Stimulated activated CD8-positive, alpha-beta memory T cell treated with anti-CD3 and anti-CD28 coated beads, Interleukin-12 subunit alpha, Interleukin-12 subunit beta, amount 100 ng/mL, for 1 hour (primary cell): ENCODE results near the gene RNPS1.
"Not testable (repeated sequence)": the region's sequence is repeated elsewhere in the genome, so short reads cannot be mapped to it uniquely, and the experiment has no call there.

ENCODE experiments used
- DNase-seq: peaks from one replicate; pipeline ENCODE4 v3.0.0-alpha.2; 2020; ENCODE audit warnings: low read depth

RNPS1 gene

DNA sequence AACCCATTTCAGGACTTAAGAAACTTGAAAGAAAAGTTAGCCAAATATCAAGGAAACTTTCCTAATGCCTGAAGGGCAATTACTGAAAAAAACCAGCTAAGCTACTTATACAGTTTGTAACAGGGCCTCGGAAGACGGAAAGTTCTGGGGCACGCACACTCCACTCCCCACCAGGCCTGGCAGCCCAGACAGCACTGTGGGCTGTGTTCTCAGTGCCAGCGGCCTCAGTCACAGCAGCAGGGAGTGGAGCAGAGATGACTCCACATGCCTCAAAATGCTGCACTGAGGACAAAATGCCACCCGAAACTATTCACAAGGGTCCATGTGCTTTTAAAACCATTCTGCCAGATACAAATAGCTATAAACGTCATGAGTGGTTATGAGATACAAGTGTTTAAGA is 10.2 kb downstream of the RNPS1 start:
- no peak for DNase-seq

GRCh38 chr16:2256531-2257140 is 11.3 kb downstream of the RNPS1 start:
- no peak for DNase-seq

DNA sequence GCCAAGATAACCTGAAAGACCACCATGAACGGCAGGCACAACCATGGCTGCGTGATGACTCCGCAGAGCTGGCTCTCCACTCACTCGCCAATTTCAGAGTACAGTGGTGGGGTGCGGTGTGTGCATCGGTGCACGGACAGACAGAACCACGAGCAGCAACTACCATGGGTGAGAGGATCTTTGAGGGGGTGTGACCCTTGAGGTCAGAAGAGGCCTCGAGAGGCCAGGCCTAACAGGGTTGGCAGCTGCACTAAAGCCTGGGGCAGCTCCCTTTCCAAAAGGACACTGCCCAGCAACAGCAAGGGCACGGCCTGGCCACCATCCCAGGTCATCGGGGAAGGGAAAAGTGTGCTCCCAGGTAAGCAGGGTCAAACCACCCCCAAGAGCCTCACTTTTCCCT is 14.6 kb downstream of the RNPS1 start:
- no peak for DNase-seq

GRCh38 chr16:2252806-2253148 is 15.1 kb downstream of the RNPS1 start:
- no peak for DNase-seq

DNA sequence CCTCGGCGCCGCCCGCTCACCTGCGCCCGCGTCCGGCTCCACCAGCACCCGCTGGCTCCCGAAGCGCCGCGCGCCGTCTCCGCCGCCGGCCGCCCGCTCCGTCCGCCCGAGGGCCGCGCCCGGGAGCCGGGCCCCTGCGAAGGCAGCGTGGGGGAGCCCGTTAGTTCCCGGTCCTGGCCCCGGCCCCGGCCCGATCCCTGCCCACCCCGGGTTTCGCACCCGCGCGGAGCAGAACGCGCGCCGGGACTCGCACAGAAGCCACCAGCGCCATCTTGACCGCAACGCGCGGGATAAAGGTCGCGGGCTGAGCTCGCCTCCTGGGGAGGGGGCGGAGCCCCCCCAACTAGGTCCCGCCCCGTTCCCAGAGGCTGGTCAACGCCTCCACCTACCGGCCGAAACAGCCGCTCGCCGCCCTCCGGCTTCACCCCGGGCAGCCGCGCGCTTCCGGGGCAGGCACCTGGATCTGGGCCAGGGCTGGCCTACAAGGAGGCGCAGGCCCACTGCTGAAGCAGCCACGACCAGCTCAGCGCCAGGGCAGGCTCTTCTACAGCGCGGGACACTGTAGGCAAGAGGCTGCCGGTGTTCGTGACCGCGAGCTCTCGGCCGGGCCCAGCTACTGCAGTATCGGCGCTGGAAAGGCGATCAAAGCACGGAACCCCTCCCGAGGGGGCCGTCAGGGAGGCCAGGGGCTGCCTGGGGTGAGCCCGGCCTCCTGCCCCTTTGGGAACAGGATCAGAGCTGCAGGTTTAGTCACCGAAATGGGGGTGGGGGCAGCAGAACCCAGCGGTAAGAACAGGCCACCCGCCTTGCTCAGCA is 16.4 kb downstream of the RNPS1 start, which contains the start of gene ECI1:
Gene ECI1, minus strand, starts transcription at position 292 of the 816 bp plus-strand sequence. Its CDS starts 21 bp downstream, at position 271.
- DNase-seq = peak; percentile 57

DNA sequence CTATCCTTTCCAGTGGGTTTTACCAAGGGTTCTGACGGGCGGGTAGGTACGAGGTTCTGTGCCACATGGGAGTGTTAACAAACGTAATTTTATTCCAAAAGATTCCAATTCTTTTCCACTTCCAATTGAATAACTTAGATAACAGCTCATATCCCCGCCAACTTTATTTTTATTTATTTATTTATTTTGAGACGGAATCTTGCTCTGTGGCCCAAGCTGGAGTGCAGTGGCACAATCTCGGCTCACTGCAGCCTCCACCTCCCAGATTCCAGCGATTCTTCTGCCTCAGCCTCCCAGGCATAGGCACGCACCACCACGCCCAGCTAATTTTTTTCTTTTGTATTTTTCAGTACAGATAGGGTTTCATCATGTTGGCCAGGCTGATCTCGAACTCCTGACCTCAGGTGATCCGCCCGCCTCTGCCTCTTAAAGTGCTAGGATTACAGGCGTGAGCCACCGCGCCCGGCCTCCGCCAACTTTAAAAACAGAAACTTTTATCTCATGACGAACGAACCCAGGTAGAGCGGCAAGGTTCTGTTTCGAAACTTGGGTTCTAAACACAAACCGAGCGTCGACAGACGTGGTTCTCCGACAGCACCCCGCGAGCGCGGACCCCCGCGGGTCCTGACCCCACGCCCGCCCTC is 17.2 kb downstream of the RNPS1 start:
- DNase-seq = no peak

GRCh38 chr16:2246301-2246885 is 21.5 kb downstream of the RNPS1 start:
- DNase-seq = no peak

- no peak for DNase-seq
These were observed 22.8 kb downstream of the RNPS1 start for GRCh38 chr16:2244926-2245795.

DNA sequence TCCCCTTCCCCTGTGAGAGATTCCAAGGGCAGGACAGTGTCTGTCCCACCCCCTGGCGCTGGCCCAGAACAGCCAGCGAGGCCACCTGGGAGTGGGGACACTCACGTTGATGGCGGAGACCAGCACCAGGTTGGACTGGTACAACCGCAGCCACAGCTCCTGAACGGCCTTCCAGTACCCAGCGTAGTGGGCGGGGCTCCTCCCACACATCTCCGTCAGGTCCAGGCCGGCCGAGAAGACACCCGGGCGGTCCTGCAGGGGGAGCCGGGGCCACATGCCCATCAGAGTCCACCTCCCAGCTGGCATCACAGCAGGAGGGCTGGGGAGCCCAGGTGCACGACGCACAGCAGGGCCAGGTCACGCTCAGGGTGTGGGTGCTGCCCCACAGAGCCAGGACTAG is 23.6 kb downstream of the RNPS1 start:
- no peak for DNase-seq

GRCh38 chr16:2243781-2244180 is 24.1 kb downstream of the RNPS1 start:
- DNase-seq = no peak

DNA sequence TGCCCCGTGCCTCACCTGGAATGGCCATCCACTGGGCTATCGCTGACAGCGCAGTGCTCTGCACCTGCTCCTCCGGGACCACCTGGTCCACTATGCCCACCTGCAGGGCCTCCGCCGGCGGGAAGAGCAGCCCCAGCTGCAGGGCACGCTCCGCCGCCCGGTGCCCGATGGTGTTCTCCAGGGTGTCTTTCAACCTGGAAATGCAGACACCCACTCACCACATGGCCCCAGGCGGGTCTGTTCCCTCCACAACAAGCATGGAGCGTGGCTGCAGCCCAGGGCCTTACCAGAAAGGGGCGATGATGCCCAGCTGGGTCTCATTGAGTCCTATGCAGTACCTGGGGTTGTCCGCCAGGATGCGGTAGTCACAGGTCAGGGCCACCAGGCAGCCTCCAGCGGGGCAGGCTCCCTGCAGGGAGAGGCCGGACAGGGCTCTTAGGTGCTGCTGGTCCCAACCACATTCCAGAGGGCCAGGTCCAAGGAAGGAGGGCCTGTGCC is 24.8 kb downstream of the RNPS1 start:
- DNase-seq = no peak

DNA sequence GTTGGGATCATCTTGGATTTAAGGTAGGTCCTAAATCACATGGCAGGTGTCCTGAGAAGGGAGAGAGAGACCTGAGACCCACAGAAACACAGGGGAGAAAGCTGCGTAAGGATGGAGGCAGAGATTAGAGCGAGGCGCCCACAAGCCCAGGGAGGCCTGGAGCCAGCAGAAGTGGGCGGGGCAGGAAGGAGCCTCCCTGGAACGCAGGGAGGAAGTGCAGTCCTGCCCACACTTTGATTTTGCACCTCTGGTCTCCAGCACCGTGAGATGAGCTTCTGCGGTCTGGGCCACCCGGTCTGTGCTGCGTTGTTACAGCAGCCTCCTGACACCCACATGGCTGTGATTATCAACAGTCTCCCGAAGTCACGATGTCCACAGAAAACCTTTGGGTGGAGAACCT is 25.3 kb downstream of the RNPS1 start:
- DNase-seq = no peak

DNA sequence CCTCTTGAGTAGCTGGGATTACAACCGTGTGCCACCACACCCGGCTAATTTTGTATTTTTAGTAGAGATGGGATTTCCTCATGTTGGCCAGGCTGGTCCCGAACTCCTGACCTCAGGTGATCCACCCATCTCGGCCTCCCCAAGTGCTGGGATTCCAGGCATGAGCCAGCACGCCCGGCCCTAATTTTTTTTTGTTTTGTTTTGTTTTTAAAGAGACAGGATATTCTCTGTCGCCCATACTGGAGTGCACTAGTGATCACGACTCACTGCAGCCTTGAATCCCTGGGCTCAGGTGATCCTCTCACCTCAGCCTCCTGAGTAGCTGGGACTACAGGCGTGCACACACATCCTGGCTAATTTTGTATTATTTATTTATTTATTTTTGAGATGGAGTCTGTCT is 27.6 kb downstream of the RNPS1 start:
- DNase-seq = not testable (repeated sequence)

- DNase-seq = no peak
These were observed 28.9 kb downstream of the RNPS1 start for GRCh38 chr16:2238838-2239675.

DNA sequence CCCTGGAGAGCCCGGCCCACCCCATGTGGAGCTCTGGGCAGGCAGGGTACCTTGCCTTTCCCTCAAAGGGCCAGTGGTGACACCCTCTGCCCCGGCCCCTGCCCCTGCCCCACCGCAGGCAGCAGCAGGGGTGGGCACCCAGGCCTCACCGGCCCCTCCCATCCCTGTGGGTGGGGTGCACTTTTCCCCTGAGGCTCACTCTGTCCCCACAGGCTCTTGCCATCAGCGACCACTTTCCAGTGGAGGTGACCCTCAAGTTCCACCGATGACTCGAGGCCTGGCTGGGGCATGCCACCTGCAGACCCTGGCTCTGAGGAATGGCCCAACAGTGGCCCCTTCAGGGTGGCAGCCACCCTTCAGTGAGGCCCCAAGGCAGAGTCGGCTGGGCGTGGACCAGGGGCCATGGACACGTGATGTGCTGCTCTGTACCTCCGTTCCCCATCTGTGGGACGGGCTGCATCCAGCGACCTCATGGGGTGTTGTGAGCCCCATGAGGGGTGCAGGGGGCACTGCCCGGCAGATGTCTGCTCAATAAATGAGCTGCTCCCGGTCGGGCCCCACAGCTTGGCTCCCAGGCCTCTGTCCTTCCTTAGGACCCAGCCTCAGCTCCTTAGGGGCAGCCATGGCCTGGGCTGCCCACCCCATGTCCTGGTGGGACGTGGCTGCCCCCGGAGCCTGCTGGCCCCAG is 29.6 kb downstream of the RNPS1 start:
- DNase-seq = no peak

DNA sequence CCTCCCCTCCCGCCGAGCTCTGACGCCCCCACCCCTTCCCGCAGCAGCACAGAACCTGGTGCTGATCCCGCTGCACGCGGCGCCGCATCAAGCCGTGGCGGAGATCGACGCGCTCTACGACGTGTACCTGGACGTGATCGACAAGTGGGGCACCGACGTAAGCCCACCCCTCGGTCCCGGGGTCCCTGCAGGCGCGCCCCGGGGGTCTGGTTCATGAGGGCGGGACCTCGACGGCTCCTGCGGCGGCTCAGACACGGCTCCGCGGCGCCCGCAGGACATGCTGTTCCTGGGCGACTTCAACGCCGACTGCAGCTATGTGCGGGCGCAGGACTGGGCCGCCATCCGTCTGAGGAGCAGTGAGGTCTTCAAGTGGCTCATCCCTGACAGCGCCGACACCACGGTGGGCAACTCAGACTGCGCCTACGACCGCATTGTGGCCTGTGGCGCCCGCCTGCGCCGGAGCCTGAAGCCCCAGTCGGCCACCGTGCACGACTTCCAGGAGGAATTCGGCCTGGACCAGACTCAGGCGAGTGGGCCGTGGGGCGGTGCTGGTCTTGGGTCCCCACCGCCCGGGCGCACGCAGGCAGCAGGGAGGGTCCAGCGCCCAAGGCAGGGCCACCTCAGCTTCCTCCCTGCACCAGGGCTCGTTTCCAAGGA is 30.3 kb downstream of the RNPS1 start:
- no peak for DNase-seq

DNA sequence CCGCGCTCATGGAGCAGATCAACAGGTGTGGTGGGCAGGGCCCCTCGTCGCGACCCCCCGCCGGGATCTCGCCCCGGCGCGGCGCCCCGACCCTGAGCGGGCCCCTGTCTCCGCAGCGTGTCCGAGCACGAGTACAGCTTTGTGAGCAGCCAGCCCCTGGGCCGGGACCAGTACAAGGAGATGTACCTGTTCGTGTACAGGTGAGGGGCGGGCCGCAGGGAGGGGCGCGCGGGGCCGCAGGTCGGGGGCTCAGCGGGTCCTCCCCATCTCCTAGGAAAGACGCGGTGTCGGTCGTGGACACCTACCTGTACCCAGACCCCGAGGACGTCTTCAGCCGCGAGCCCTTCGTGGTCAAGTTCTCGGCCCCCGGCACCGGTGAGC is 30.8 kb downstream of the RNPS1 start:
- no peak for DNase-seq

DNA sequence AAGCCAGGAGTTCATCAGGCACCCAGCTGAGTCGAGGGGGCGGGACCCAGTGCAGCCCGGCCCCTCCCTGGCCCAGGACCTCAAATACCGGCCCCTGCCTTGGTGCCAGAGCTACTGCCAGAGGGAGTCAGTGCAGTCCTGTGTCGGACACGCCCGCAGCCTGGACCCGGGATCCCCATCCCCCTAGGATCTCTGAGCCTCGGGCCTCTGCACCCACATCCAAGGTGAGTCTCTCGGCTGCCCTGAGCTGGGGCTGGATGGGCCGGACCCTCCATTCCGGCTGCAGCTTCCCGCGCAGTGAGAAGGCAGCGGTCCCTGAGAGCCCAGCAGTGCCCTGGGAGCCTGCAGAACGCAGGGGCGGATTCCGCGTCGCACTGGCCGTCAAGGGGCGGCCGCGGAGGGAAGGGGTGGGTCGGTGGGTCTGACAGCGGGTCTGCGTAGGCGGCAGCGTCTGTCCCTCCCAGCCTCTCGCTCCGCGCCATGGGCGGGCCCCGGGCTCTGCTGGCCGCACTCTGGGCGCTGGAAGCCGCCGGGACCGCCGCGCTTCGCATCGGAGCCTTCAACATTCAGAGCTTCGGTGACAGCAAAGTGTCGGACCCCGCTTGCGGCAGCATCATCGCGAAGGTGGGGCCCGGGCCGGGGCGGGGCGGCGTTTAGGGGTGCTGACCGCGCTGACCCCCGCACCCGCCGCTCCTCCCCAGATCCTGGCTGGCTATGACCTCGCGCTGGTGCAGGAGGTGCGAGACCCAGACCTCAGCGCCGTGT is 31.4 kb downstream of the RNPS1 start, which contains the start of gene DNASE1L2:
Gene DNASE1L2, plus strand, starts transcription at position 108 of the 765 bp plus-strand sequence. Its CDS starts 373 bp downstream, at position 481.
- no peak for DNase-seq
